Ishikawa (cell line): ENCODE measurements around the gene ARHGEF26.

Source experiments
- CEBPB ChIP-seq: IDR thresholded peaks from 2 replicates; pipeline ENCODE4 v1.6.1; 2012
- EGR1 ChIP-seq: IDR thresholded peaks from 2 replicates; pipeline ENCODE4 v1.6.1; 2012
- EP300 ChIP-seq: IDR thresholded peaks from 2 replicates; pipeline ENCODE4 v1.6.1; 2012; ENCODE audit warnings: borderline replicate concordance
- RAD21 ChIP-seq: IDR thresholded peaks from 2 replicates; pipeline ENCODE4 v1.6.1; 2012; ENCODE audit warnings: low read depth
- TAF1 ChIP-seq: IDR thresholded peaks from 2 replicates; pipeline ENCODE4 v1.6.1; 2012; ENCODE audit warnings: low read depth, mild to moderate bottlenecking

- TF ChIP-seq EGR1 = no peak
- no peak for TF ChIP-seq RAD21
- no peak for TF ChIP-seq TAF1
- no peak for TF ChIP-seq EP300
- no peak for TF ChIP-seq CEBPB
Observed at GRCh38 chr3:154280161-154280560, 159.0 kb downstream of the ARHGEF26 start.
